T-helper 22 cell (primary cell): Measurements from ENCODE around the gene MED15.

Experiments
- DNase-seq: peaks from one replicate; pipeline ENCODE4 v3.0.0-alpha.2; 2020; ENCODE audit warnings: low read depth

Gene MED15

DNA sequence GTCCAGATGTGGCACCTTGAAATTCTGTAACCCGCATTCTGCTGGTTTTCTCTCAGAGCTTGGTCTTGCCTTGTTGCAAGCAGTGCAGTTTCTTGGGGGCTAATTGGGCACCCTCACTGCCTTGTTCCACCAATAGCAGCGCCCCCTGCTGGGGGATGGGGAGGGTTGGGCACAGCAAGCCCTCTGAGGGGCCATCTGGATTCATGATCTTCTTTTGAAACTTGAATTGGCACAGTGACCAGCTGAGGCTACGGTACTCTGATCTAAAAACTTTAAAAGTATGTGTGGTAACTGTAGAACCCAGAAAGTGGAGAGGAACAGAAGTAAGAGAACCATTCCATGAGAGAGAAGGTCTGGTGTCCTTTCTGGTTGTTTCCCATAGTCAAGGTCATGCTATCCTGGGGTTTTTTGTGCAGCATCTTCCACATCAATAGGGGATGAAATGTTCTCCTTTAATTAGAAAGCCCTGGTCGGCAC is 64.2 kb downstream of the MED15 start:
- DNase-seq = peak; percentile 30

GRCh38 chr22:20572132-20572802 is 64.9 kb downstream of the MED15 start:
- DNase-seq = no peak

GRCh38 chr22:20573176-20573832 is 65.9 kb downstream of the MED15 start:
- DNase-seq = no peak

DNA sequence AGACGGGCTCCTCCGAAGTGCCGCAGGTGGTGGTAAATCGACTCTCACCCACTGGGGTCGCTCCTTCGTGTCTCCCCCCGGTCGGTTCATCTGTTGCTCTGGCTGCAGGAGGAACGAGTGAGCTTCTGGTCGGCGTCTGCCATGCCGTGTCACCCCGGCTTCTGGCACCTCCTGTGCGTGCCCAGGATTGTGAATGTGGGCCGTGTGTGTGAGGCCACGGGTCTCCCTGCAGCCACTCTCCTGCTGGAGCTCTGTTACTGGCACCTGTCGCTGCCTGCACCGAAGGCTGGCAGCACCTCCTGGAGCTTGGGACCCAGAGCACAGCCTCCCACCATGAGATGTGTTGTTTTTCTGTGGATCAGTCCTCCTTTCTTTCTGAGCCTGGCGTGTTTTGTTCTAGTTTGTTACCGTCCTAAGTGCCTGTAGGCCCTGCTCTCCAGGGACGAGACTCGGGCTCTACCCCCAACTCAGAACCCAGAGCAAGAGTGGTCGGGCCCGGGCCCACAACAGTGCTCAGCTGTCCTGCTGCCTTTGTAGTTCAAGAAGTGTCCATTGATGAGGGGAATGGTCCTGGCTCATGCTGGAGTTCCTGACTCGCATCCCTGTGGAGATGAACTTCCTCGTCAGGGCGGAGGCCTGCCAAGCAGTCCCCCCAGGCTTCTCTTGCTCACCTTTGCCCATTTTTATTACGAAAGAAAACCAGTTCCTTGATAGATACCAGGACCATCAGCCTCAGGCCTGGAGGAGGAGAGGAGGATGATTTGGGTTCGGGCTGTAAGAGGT is 66.6 kb downstream of the MED15 start:
- no peak for DNase-seq

- DNase-seq = no peak
Measured at GRCh38 chr22:20574920-20575353, 67.5 kb downstream of the MED15 start.

- no peak for DNase-seq
Measured at GRCh38 chr22:20575724-20576444, 68.5 kb downstream of the MED15 start.

GRCh38 chr22:20576445-20576816 is 69.0 kb downstream of the MED15 start:
- DNase-seq = no peak

GRCh38 chr22:20577045-20577444 is 69.6 kb downstream of the MED15 start:
- DNase-seq = no peak

DNA sequence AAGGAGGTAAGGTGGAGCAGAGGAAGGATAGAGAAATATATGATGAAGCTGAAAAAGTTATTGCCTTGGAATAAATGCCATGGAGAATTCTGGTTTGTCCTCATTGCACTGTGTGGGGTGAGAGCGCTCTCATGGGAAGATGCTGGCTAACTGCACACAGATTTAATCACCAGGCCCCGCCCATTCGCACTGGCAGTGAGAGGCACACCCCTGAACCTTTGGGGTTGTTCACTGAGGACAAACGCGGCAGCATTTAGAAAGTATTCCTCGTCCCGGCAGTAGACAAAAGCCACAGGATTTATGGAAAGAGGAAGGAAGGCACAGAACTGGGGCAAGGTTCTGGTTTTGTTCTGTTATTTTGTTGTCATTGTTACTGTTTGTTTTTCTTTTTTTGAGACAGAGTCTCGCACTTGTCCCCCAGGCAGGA is 70.2 kb downstream of the MED15 start:
- no peak for DNase-seq

GRCh38 chr22:20578192-20578591 is 70.8 kb downstream of the MED15 start:
- DNase-seq = no peak

DNA sequence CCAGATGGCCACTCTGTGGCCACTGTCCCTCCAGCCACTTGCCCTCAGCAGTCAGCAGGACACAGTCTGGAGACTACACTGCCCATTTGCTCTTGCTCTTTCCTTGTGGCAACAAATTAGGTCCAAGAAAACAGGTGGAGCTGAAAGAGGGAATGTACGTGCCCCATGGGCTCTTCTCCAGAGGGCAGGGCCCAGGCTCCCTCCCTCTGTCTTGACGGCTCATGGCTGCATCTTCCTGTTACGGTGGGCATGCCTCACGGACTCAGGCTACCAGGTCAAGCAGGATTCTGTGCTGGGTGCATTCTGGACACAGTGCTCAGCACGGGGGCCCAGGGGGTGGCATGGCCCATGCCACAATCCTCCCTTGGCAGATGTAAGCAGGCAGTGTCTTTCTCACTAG is 71.3 kb downstream of the MED15 start:
- DNase-seq = no peak

- no peak for DNase-seq
Measured at GRCh38 chr22:20579273-20580120, 72.1 kb downstream of the MED15 start.

GRCh38 chr22:20580179-20580578 is 72.8 kb downstream of the MED15 start:
- DNase-seq = no peak

DNA sequence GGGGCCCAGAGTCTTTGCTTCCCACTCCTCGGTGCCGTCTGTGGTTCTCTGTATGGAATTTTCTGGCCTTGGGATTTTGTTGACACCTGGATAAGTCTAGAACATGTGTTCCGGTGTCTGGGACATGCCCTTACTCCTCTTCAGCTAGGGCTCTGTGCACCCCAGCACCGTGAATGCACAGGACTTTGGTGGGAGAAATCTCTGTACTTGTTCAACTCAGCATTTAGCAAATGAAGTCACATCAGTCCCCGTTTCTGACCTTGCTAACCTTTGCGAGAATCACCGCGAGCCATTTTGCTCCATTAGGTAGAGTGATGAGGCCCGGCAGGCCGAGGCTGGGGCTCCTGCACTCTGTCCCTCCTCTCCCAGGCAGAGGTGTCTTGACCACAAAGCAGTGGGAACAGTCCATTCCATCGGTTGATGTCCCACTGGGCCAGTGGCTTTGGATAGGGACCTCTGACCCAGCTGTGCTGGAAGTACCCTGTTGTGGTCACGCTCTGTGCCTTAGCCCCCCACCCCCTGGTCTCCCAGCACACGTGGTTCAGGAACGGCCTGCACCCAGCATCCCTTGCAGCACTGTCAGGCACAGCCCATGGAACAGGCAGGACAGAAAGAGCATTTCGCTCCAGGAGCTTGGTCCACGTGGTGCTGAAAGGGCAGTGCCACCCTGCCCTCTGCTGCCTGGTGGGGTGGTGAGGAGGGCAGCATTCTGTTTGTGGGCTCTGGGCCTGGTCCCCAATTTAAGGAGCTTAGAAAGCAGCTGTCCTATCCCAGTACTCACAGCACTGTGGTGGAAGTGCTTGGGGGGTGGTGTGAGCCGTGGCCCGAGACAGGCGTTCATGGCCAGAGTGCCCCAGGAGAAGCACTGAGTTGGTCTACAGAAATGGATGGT is 73.4 kb downstream of the MED15 start:
- DNase-seq = no peak

- DNase-seq = no peak
Measured at GRCh38 chr22:20581503-20582170, 74.2 kb downstream of the MED15 start.

DNA sequence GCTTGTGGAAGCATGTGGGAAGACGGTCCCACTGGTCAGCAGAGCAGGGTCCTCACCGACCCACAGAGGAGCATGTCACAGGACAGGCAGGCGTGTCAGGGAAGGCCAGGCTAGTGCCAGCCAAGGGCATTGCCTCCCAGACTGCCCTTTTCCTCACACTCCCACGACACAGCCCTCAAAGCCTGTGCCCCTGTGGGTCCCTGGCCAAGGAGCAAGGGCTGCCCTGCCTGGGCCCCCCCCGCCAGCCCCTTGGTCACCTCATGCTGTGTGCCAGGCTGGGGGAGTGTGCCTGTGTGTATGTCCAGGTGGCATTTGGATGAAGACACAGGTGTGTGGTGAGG is 74.7 kb downstream of the MED15 start:
- DNase-seq = no peak

- DNase-seq = no peak
Measured at GRCh38 chr22:20582520-20583361, 75.3 kb downstream of the MED15 start.

- DNase-seq = no peak
Measured at GRCh38 chr22:20583471-20583922, 76.1 kb downstream of the MED15 start.
